Fibroblast of lung (primary cell): ENCODE measurements around the gene MRPL14.

ENCODE experiments used
- CTCF ChIP-seq, 2 donors: IDR thresholded peaks in 1 of 2; conservative IDR thresholded peaks in 1 of 2; 1 replicate in 1 of 2; 2 replicates in 1 of 2; pipeline ENCODE4 v1.5.1; 2011 to 2012; ENCODE audit warnings: low read length in 2 of 2, control low read depth in 1 of 2, inconsistent platforms in 1 of 2, low read depth in 1 of 2, mild to moderate bottlenecking in 1 of 2
- EZH2 ChIP-seq: IDR thresholded peaks from 2 replicates; pipeline ENCODE4 v1.5.1; 2012; ENCODE audit warnings: low read length, control low read depth, mild to moderate bottlenecking; ENCODE audit errors: missing control alignments

GRCh38 chr6:44172731-44173500 is 45.7 kb upstream of the MRPL14 start:
- TF ChIP-seq CTCF (conservative IDR thresholded peaks at IDR 0.05 in 1 of 2, IDR thresholded peaks at IDR 0.05 in 1 of 2; ENCODE audit: low read depth in 1 of 2, low read length in 2 of 2) (peak; percentile 92 to 96), EZH2 (no peak)
